Stomach (tissue), 9 donors: ENCODE data around the gene ATP8B4. TPM values are rescaled to one million over a fixed set of nuclear protein-coding genes. Genes with fewer than 3 reads are reported as not detected.

Experiments used
- DNase-seq, 2 donors: peaks; one replicate each; pipeline versions ENCODE4 v3.0.0 to v3.0.0-alpha.2; 2013 to 2019
- H3K27ac ChIP-seq, 5 donors: fragments of 200-600 bp in 4 of 5; sonication (generic) in 4 of 5; one replicate each; pipeline ENCODE4 v1.5.1; 2013 to 2019; ENCODE audit warnings: mild to moderate bottlenecking in 1 of 5, moderate library complexity in 1 of 5
- H3K27me3 ChIP-seq, 3 donors: fragments of 200-600 bp; sonication (generic); one replicate each; pipeline ENCODE4 v1.5.1; 2017 to 2019; ENCODE audit warnings: mixed run types in 1 of 3
- H3K36me3 ChIP-seq, 4 donors: fragments of 200-600 bp; sonication (generic); 1 replicate in 3 of 4; 2 replicates in 1 of 4; pipeline ENCODE4 v1.5.1; 2016 to 2019
- H3K4me1 ChIP-seq, 4 donors: fragments of 200-600 bp; sonication (generic); one replicate each; pipeline ENCODE4 v1.5.1; 2016 to 2019
- H3K4me3 ChIP-seq, 4 donors: fragments of 200-600 bp; sonication (generic) in 3 of 4; one replicate each; pipeline ENCODE4 v1.5.1; 2016 to 2019; ENCODE audit warnings: mild to moderate bottlenecking in 1 of 4
- H3K9me3 ChIP-seq, 4 donors: fragments of 200-600 bp; sonication (generic); one replicate each; pipeline ENCODE4 v1.5.1; 2016 to 2019
- EP300 ChIP-seq: sonication (generic); formaldehyde crosslinking; IDR thresholded peaks from one replicate; pipeline ENCODE4 v1.6.1; 2017; ENCODE audit warnings: antibody characterized with exemption
- POLR2A ChIP-seq, 4 donors: fragments of 450-650 bp; IDR thresholded peaks; one replicate each; pipeline ENCODE4 v1.6.1; 2016; ENCODE audit warnings: antibody characterized with exemption in 4 of 4, control low read depth in 2 of 4, mild to moderate bottlenecking in 1 of 4, moderate library complexity in 1 of 4
- POLR2AphosphoS5 ChIP-seq, 3 donors: sonication (generic); formaldehyde crosslinking; IDR thresholded peaks; one replicate each; pipeline ENCODE4 v1.6.1; 2016; ENCODE audit warnings: antibody characterized with exemption in 3 of 3
- WGBS, 5 donors: extraction: QIAGEN DNeasy Blood & Tissue Kit in 3 of 5; methylation state at CpG; one replicate each; pipeline versions ENCODE4 v1.1.5 to v1.1.7; 2013 to 2018; 5-methylcytosine and 5-hydroxymethylcytosine counted together
- intact Hi-C: fragments of 100-400 bp; cut with DNase I; formaldehyde crosslinking; loops from one replicate; pipeline ENCODE4 v1.15.1; 2023; ENCODE audit warnings: low total_unique reads
- polyA plus RNA-seq, 3 donors: library from polyadenylated mRNA; stranded (reverse); fragments of 200-250 nt; gene quantifications; one replicate each; pipeline ENCODE4 v1.2.3, GENCODE V29; 2013
- total RNA-seq, 5 donors: library from RNA; depleted of rRNA; stranded (reverse); fragments of >200 nt; gene quantifications; one replicate each; pipeline versions ENCODE4 v1.1.0 to v1.2.3, GENCODE V29; 2014 to 2016
- TF ChIP-seq, protein P1 (sequence below), 7 experiments: fragments of 450-650 bp in 4 of 7; fragments of 200-600 bp in 3 of 7; sonication (generic) in 3 of 7; IDR thresholded peaks; one replicate each; pipeline ENCODE4 v1.5.1; 2016 to 2019; ENCODE audit warnings: antibody characterized with exemption in 7 of 7, control low read depth in 2 of 7, mild to moderate bottlenecking in 1 of 7
- donor health status: healthy with polysubstance abuse.
- donor health status: Bipolar disorder and iron deficiency.
- donor health status: healthy.

Gene ATP8B4
- total and polyA plus RNA-seq, 8 donors, result under 0.01 to 14.3 (median 1.6) TPM

DNA sequence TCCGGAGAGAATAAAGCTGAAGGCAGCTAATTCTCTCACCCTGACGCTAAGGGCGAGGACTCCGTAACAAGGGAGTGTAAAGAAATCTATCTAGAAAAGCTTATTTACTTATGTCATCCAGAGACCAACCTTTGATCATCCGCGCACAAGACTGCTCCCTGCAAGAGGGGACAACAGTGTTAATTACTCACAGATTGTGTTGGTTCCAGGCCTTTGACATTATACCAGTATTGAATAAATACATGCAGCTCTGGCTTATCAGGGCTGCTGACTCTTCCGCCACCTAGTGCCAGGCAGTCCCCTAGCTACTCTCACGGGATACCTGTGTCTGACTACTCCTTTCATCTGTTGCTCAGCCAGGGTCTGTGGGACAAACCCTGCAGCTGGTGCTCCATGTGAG is 286.5 kb downstream of the ATP8B4 start:
- Histone ChIP-seq H3K4me1 (no peaks in the 10 kb centered on the region), H3K27ac (no peak overlapping the region), H3K36me3 (no peaks in the 10 kb centered on the region), H3K4me3 (no peak overlapping the region), H3K9me3 (no peaks in the 10 kb centered on the region), H3K27me3 (no peaks in the 10 kb centered on the region)
- intact Hi-C loops, result no loop called here
- 30 to 66% (median 42%) methylated on average over 8 of the region's 8 CpGs for WGBS, 5 donors
- peak in 1 of 2 donors; percentile 71 for DNase-seq
- TF ChIP-seq, protein P1, sequence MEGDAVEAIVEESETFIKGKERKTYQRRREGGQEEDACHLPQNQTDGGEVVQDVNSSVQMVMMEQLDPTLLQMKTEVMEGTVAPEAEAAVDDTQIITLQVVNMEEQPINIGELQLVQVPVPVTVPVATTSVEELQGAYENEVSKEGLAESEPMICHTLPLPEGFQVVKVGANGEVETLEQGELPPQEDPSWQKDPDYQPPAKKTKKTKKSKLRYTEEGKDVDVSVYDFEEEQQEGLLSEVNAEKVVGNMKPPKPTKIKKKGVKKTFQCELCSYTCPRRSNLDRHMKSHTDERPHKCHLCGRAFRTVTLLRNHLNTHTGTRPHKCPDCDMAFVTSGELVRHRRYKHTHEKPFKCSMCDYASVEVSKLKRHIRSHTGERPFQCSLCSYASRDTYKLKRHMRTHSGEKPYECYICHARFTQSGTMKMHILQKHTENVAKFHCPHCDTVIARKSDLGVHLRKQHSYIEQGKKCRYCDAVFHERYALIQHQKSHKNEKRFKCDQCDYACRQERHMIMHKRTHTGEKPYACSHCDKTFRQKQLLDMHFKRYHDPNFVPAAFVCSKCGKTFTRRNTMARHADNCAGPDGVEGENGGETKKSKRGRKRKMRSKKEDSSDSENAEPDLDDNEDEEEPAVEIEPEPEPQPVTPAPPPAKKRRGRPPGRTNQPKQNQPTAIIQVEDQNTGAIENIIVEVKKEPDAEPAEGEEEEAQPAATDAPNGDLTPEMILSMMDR (IDR thresholded peaks at IDR 0.05), result peak in 1 of 7 experiments; percentile 10
- no peak for TF ChIP-seq POLR2A (IDR thresholded peaks at IDR 0.05)

DNA sequence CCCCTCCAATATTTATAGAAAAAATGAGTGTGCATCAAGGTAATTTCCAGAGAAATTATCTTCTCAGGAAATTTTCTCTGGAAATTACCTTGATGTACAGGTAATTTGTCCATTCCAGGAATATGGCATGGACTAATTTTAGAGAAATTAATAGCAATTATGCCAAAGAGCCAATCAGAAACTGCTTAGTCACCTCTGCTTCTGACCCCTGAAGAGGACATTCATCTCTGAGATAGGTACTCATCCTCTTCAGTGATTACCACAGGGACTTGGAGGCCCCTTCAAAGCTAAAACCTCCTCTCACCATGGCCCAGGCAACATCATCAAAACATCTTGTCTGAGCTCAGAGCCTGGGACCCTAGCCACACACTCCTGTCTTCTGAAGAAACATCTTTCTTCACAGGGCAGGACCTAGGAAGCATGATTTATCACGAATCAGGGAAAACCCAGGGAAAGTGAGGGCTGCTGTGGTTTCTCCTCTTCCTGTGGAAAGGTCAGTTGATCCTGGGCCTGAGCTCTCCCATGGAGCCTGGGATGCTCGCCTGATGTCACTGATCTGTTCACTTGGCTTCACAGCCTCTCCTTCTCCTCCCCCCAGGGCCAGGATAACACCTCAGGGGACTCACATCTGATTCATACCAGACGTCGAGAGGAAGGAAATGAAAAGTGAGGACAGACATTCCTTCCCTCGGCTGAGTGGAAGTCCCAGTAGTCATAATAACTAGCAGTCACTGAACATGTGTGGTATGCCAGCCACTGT is 287.6 kb downstream of the ATP8B4 start:
- intact Hi-C loops, result no loop called here
- Histone ChIP-seq H3K27ac (no peak overlapping the region), H3K4me1 (no peaks in the 10 kb centered on the region)

DNA sequence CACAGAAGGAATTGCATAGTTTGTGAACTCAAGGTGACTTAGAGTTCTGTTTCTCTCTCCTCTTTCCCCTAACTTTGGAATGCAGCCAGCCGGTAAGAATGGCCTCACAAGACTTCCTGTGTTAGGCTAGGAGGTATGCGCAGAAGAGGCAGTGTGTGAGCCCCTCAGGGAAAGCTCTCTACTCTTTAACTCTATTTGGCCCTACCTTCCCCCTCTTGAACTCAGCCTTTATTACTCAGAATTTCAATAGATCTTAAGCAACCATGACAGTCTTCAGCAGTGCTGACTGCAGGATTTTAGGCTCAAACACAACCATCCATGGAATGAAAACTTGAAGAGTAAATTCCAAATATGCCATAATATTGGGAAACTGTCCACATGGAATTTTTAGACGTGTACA is 288.6 kb downstream of the ATP8B4 start:
- intact Hi-C loops, result no loop called here
- H3K9me3 ChIP-seq, result no peaks in the 10 kb centered on the region
- no peaks in the 10 kb centered on the region for H3K4me1 ChIP-seq
- H3K27me3 ChIP-seq, result no peaks in the 10 kb centered on the region
- H3K36me3 ChIP-seq, result no peaks in the 10 kb centered on the region
- no peak overlapping the region for H3K4me3 ChIP-seq
- no peak for DNase-seq
- TF ChIP-seq POLR2A (IDR thresholded peaks at IDR 0.05) (no peak), EP300 (no peak), POLR2AphosphoS5 (IDR thresholded peaks at IDR 0.05) (no peak)
- TF ChIP-seq, protein P1 (IDR thresholded peaks at IDR 0.05), result no peak
- no peak overlapping the region for H3K27ac ChIP-seq
- WGBS, 5 donors, result 29 to 49% (median 38%) methylated on average over 3 of the region's 3 CpGs

More for the DNA sequence above, 287.6 kb downstream of the ATP8B4 start:
- no peaks in the 10 kb centered on the region for H3K27me3 ChIP-seq
- H3K36me3 ChIP-seq, result no peaks in the 10 kb centered on the region
- no peaks in the 10 kb centered on the region for H3K9me3 ChIP-seq
- H3K4me3 ChIP-seq, result no peak overlapping the region
- 34 to 67% (median 54%) methylated on average over 5 of the region's 5 CpGs for WGBS, 5 donors
- DNase-seq, result no peak
- TF ChIP-seq, protein P1 (IDR thresholded peaks at IDR 0.05), result no peak
- no peak for TF ChIP-seq EP300

DNA sequence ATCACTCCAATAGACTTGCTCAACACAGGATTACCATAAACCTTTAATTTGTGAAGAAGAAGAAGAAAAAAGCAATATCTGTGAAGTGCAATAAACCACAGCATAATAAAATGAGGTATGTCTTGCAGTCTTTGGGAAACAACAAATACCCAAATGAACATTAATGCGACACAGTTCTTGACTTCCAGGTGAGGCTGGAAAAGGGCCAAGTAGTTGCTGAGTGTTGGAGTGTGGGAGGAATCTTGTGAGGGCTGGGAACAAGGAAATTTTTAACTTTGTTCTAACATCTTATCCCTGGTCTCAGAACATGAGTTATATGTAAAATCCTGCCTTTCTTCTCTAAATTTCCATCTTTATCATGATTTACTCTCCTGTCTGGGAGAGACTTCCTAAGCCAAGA is 291.7 kb downstream of the ATP8B4 start:
- intact Hi-C loops, result no loop called here
- no peak for DNase-seq
- TF ChIP-seq EP300, result no peak
- TF ChIP-seq, protein P1 (IDR thresholded peaks at IDR 0.05), result no peak
- TF ChIP-seq POLR2AphosphoS5 (IDR thresholded peaks at IDR 0.05), result no peak
- TF ChIP-seq POLR2A (IDR thresholded peaks at IDR 0.05), result no peak
- Histone ChIP-seq H3K36me3 (no peaks in the 10 kb centered on the region), H3K9me3 (no peaks in the 10 kb centered on the region), H3K4me3 (no peak overlapping the region), H3K27ac (no peak overlapping the region), H3K4me1 (no peaks in the 10 kb centered on the region), H3K27me3 (no peaks in the 10 kb centered on the region)
- 80 to 89% (median 84%) methylated on average over 1 of the region's 1 CpG for WGBS, 5 donors
